ENCODE data around the gene PARD3.

The PARD3 gene

GRCh38 chr10:34187201-34187600, 627.9 kb downstream of the PARD3 start:
- no peak for DNase-seq (ENCODE audit: low read depth in 2 of 2)

GRCh38 chr10:34186745-34187144, 628.4 kb downstream of the PARD3 start:
- DNase-seq (ENCODE audit: low read depth in 2 of 2), result no peak

GRCh38 chr10:34185998-34186397, 629.1 kb downstream of the PARD3 start:
- no peak for DNase-seq (ENCODE audit: low read depth in 2 of 2)

GRCh38 chr10:34184939-34185386, 630.1 kb downstream of the PARD3 start:
- no peak for DNase-seq (ENCODE audit: low read depth in 2 of 2)

- no peak for DNase-seq (ENCODE audit: low read depth in 2 of 2)
Measured at GRCh38 chr10:34184397-34184796, 630.7 kb downstream of the PARD3 start.

GRCh38 chr10:34183016-34183796, 631.9 kb downstream of the PARD3 start:
- no peak for DNase-seq (ENCODE audit: low read depth in 2 of 2)

- no peak for DNase-seq (ENCODE audit: low read depth in 2 of 2)
Measured at GRCh38 chr10:34181553-34182300, 633.4 kb downstream of the PARD3 start.

- no peak for DNase-seq (ENCODE audit: low read depth in 2 of 2)
Measured at GRCh38 chr10:34180749-34181148, 634.3 kb downstream of the PARD3 start.

- DNase-seq (ENCODE audit: low read depth in 2 of 2), result no peak
Measured at GRCh38 chr10:34179280-34179679, 635.8 kb downstream of the PARD3 start.

- DNase-seq (ENCODE audit: low read depth in 2 of 2), result no peak
Measured at GRCh38 chr10:34178756-34179155, 636.3 kb downstream of the PARD3 start.

GRCh38 chr10:34178196-34178595, 636.9 kb downstream of the PARD3 start:
- DNase-seq (ENCODE audit: low read depth in 2 of 2), result no peak

GRCh38 chr10:34177445-34177844, 637.7 kb downstream of the PARD3 start:
- DNase-seq (ENCODE audit: low read depth in 2 of 2), result no peak

GRCh38 chr10:34176351-34176750, 638.7 kb downstream of the PARD3 start:
- DNase-seq (ENCODE audit: low read depth in 2 of 2), result no peak

GRCh38 chr10:34175121-34175520, 640.0 kb downstream of the PARD3 start:
- no peak for DNase-seq (ENCODE audit: low read depth in 2 of 2)

- DNase-seq (ENCODE audit: low read depth in 2 of 2), result no peak
Measured at GRCh38 chr10:34172936-34173533, 642.1 kb downstream of the PARD3 start.

GRCh38 chr10:34171957-34172527, 643.1 kb downstream of the PARD3 start:
- no peak for DNase-seq (ENCODE audit: low read depth in 2 of 2)

GRCh38 chr10:34169677-34170076, 645.4 kb downstream of the PARD3 start:
- DNase-seq (ENCODE audit: low read depth in 2 of 2), result no peak

- DNase-seq (ENCODE audit: low read depth in 2 of 2), result no peak
Measured at GRCh38 chr10:34169131-34169530, 646.0 kb downstream of the PARD3 start.

GRCh38 chr10:34168439-34168838, 646.7 kb downstream of the PARD3 start:
- no peak for DNase-seq (ENCODE audit: low read depth in 2 of 2)

GRCh38 chr10:34166823-34167222, 648.3 kb downstream of the PARD3 start:
- DNase-seq (ENCODE audit: low read depth in 2 of 2), result no peak

- no peak for DNase-seq (ENCODE audit: low read depth in 2 of 2)
Measured at GRCh38 chr10:34166354-34166753, 648.7 kb downstream of the PARD3 start.

GRCh38 chr10:34164029-34164428, 651.1 kb downstream of the PARD3 start:
- no peak for DNase-seq (ENCODE audit: low read depth in 2 of 2)

All from stimulated activated CD4-positive, alpha-beta T cell treated with anti-CD3 and anti-CD28 coated beads, Interleukin-1b, Interleukin-23, amount 100 ng/mL, for 1 hour (primary cell).